ENCODE results near the gene NOL6. TPM values are rescaled to one million over a fixed set of nuclear protein-coding genes. Genes with fewer than 3 reads are reported as not detected.

Gene NOL6
- total and polyA plus RNA-seq, 10 of the 15 experiments (the other 5 are each of a cell fraction or from before 2014, with no cell fraction given), result 8.3 to 53.2 (median 33.1) TPM

DNA sequence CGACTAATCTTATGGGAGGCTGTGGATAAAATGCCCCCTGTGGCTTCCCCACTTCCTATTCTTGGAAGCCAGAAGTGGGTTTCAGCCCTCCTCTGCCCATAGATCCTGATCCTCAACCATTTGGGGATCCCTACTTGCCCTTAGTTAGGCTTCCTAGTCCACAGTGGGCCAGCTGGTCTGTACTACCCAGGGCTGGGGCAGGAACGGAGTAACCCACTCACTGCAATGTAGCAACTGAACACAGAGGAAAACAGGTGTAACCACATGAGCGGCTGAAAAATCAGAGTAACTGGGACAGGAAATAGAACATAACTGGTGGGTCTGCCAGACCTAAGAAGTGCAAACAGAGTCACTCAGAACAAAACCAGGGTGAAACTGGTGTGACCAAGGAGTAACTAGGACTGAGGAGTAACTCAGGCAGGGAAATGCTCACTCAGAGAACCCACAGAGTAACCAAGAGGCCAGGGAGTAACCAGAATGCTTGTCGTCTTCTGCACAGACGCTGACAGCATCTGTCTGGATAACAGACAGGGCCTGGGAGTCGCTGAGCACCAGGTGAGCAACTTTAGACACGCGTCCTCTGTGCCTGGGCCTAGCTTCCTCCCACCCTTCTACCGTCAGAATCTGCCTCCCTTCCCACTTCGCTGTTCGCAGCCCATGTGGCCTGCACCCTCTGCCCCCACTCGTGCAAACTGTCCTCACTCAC, 27.3 kb downstream of the NOL6 start (continued):
- TF ChIP-seq RUNX3 (IDR thresholded peaks at IDR 0.05; ENCODE audit: low read length) (peak; percentile 87), SMAD1 (IDR thresholded peaks at IDR 0.05; ENCODE audit: low read depth, partially characterized antibody) (no peak), RCOR1 (conservative IDR thresholded peaks at IDR 0.05; ENCODE audit: low read depth, low read length) (0 out of 2 replicates have a peak, but pooled peaks have one; percentile 61), BMI1 (IDR thresholded peaks at IDR 0.05; ENCODE audit: borderline replicate concordance) (no peak), CBX5 (IDR thresholded peaks at IDR 0.05; ENCODE audit: low read depth) (0 out of 2 replicates have a peak, but pooled peaks have one; percentile 38), CBFB (IDR thresholded peaks at IDR 0.05; ENCODE audit: low read depth) (peak; percentile 63; the same call in 1 of the 2 replicates), MXI1 (IDR thresholded peaks at IDR 0.05; ENCODE audit: low read depth, low read length) (no peak), MTA3 (IDR thresholded peaks at IDR 0.05; ENCODE audit: borderline replicate concordance, low read length) (peak; percentile 63; the same call in 1 of the 2 replicates), YBX1 (IDR thresholded peaks at IDR 0.05) (no peak), ATF3 (IDR thresholded peaks at IDR 0.05; ENCODE audit: borderline replicate concordance, extremely low read depth, low read depth, low read length) (no peak), HDAC2 (IDR thresholded peaks at IDR 0.05) (no peak), RB1 (IDR thresholded peaks at IDR 0.05; ENCODE audit: borderline replicate concordance) (no peak), CREB1 (IDR thresholded peaks at IDR 0.05; ENCODE audit: low read depth) (no peak; the same call in 1 of the 2 replicates), SPI1 (IDR thresholded peaks at IDR 0.05; ENCODE audit: borderline replicate concordance, insufficient read depth, low read depth, low read length) (peak; percentile 7; the same call in 1 of the 2 replicates), FOXM1 (IDR thresholded peaks at IDR 0.05; ENCODE audit: low read depth, low read length) (peak; percentile 67; the same call in 1 of the 2 replicates), CBX3 (IDR thresholded peaks at IDR 0.05; ENCODE audit: borderline replicate concordance, low read depth) (no peak), EP300 (IDR thresholded peaks at IDR 0.05; ENCODE audit: borderline replicate concordance in 1 of 2, control insufficient read depth in 1 of 2, low read depth in 2 of 2, low read length in 2 of 2) (peak; percentile 15 to 16; a peak in 1 of 4 replicates), TAF1 (IDR thresholded peaks at IDR 0.05; ENCODE audit: borderline replicate concordance, low read depth, low read length) (no peak), POLR2AphosphoS2 (IDR thresholded peaks at IDR 0.05; ENCODE audit: low read depth, low read length) (no peak), NR2C1 (IDR thresholded peaks at IDR 0.05) (no peak), STAT3 (IDR thresholded peaks at IDR 0.05; ENCODE audit: low read depth, low read length) (0 out of 2 replicates have a peak, but pooled peaks have one; percentile 62), NFIC (IDR thresholded peaks at IDR 0.05; ENCODE audit: low read depth, low read length) (peak; percentile 82), WRNIP1 (IDR thresholded peaks at IDR 0.05; ENCODE audit: borderline replicate concordance, low read depth, low read length) (no peak), JUND (IDR thresholded peaks at IDR 0.05; ENCODE audit: low read depth, low read length) (no peak), EED (IDR thresholded peaks at IDR 0.05; ENCODE audit: low read depth) (peak; percentile 45; the same call in 1 of the 2 replicates), POU2F2 (IDR thresholded peaks at IDR 0.05; ENCODE audit: borderline replicate concordance, low read depth, low read length) (peak; percentile 38; the same call in 1 of the 3 replicates)
- TF ChIP-seq, protein P1, sequence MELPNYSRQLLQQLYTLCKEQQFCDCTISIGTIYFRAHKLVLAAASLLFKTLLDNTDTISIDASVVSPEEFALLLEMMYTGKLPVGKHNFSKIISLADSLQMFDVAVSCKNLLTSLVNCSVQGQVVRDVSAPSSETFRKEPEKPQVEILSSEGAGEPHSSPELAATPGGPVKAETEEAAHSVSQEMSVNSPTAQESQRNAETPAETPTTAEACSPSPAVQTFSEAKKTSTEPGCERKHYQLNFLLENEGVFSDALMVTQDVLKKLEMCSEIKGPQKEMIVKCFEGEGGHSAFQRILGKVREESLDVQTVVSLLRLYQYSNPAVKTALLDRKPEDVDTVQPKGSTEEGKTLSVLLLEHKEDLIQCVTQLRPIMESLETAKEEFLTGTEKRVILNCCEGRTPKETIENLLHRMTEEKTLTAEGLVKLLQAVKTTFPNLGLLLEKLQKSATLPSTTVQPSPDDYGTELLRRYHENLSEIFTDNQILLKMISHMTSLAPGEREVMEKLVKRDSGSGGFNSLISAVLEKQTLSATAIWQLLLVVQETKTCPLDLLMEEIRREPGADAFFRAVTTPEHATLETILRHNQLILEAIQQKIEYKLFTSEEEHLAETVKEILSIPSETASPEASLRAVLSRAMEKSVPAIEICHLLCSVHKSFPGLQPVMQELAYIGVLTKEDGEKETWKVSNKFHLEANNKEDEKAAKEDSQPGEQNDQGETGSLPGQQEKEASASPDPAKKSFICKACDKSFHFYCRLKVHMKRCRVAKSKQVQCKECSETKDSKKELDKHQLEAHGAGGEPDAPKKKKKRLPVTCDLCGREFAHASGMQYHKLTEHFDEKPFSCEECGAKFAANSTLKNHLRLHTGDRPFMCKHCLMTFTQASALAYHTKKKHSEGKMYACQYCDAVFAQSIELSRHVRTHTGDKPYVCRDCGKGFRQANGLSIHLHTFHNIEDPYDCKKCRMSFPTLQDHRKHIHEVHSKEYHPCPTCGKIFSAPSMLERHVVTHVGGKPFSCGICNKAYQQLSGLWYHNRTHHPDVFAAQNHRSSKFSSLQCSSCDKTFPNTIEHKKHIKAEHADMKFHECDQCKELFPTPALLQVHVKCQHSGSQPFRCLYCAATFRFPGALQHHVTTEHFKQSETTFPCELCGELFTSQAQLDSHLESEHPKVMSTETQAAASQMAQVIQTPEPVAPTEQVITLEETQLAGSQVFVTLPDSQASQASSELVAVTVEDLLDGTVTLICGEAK (IDR thresholded peaks at IDR 0.05; ENCODE audit: borderline replicate concordance), result no peak

Data from GM12878 (cell line).